ENCODE results near the gene CFAP61. TPM values are rescaled to one million over a fixed set of nuclear protein-coding genes. Genes with fewer than 3 reads are reported as not detected.
"Not testable (repeated sequence)": the region's sequence is repeated elsewhere in the genome, so short reads cannot be mapped to it uniquely, and the experiment has no call there.

CFAP61 gene
- total RNA-seq: not detected

- Mint-ChIP-seq H3K27ac (peak within 1 kb of the TSS; percentile 99), H3K4me3 (peak within 1 kb of the TSS; percentile 99), H3K27me3 (no peaks in the 10 kb centered on the region), H3K4me1 (peaks cover 13% of the 10 kb centered on the region), H3K9me3 (no peaks in the 10 kb centered on the region), H3K36me3 (ENCODE audit: low read depth) (peaks cover 45% of the 10 kb centered on the region)
- ATAC-seq (replicated peaks): peak; percentile 96
Observed at GRCh38 chr20:20052074-20052970, at the start of gene CFAP61, which contains the start of gene CRNKL1. TSS of gene CFAP61 (plus strand) at chr20:20052532. CDS start at chr20:20056654, 4,122 bp downstream. TSS of gene CRNKL1 (minus strand) at chr20:20052466. CDS start at chr20:20052342, 124 bp downstream.

- H3K4me1 Mint-ChIP-seq: peaks cover 13% of the 10 kb centered on the region
- H3K4me3 Mint-ChIP-seq: peak overlapping the region; percentile 76
- no peaks in the 10 kb centered on the region for H3K36me3 Mint-ChIP-seq (ENCODE audit: low read depth)
- peaks cover 52% of the 10 kb centered on the region for H3K27me3 Mint-ChIP-seq
- no peak overlapping the region for H3K27ac Mint-ChIP-seq
- H3K9me3 Mint-ChIP-seq: no peaks in the 10 kb centered on the region
- peak; percentile 83 for ATAC-seq (replicated peaks)
Observed at GRCh38 chr20:20003031-20003954, 49.0 kb upstream of the CFAP61 start.

GRCh38 chr20:20003955-20004322 is 48.4 kb upstream of the CFAP61 start:
- Mint-ChIP-seq H3K4me3 (peak overlapping the region; percentile 76), H3K27me3 (peaks cover 51% of the 10 kb centered on the region), H3K4me1 (peaks cover 13% of the 10 kb centered on the region)
- not testable (repeated sequence) for ATAC-seq (replicated peaks); H3K27ac Mint-ChIP-seq; H3K36me3 Mint-ChIP-seq (ENCODE audit: low read depth); H3K9me3 Mint-ChIP-seq

- H3K9me3 Mint-ChIP-seq: no peaks in the 10 kb centered on the region
- H3K27me3 Mint-ChIP-seq: peaks cover 51% of the 10 kb centered on the region
- H3K4me1 Mint-ChIP-seq: peaks cover 13% of the 10 kb centered on the region
- no peak overlapping the region for H3K27ac Mint-ChIP-seq
- H3K36me3 Mint-ChIP-seq (ENCODE audit: low read depth): no peaks in the 10 kb centered on the region
- no peak for ATAC-seq (replicated peaks)
- H3K4me3 Mint-ChIP-seq: no peak overlapping the region
Observed at GRCh38 chr20:20005342-20005741, 47.0 kb upstream of the CFAP61 start.

DNA sequence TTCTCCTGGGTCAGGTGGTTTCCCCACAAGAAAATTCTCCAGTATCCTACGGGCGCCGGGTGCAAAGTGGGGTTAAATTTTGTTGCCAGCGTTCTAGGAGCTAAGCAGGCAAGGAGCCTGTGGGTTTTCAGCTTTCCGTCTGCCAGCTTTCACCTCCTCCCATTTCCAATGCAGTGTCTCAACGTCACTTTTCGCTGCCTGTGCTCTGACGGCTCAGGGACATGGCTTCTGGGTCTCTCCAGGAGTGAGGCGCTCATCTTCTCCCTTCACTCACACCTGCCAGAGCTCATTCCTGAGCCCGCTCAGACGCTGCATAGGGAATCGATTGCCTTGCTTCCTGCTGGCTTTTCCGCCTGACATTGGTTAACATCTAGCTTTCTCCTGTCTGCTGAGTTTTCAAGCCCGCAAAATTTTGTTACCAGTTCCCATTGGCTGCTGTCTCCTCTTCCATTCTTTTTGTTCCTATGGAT is 42.5 kb upstream of the CFAP61 start:
- H3K4me3 Mint-ChIP-seq: no peak overlapping the region
- H3K9me3 Mint-ChIP-seq: no peaks in the 10 kb centered on the region
- H3K36me3 Mint-ChIP-seq (ENCODE audit: low read depth): no peaks in the 10 kb centered on the region
- no peak for ATAC-seq (replicated peaks)
- H3K4me1 Mint-ChIP-seq: no peaks in the 10 kb centered on the region
- peaks cover 19% of the 10 kb centered on the region for H3K27me3 Mint-ChIP-seq
- no peak overlapping the region for H3K27ac Mint-ChIP-seq

- H3K9me3 Mint-ChIP-seq: no peaks in the 10 kb centered on the region
- no peak overlapping the region for H3K4me3 Mint-ChIP-seq
- no peak overlapping the region for H3K27ac Mint-ChIP-seq
- H3K27me3 Mint-ChIP-seq: peaks cover 14% of the 10 kb centered on the region
- peak; percentile 19 for ATAC-seq (replicated peaks)
- no peaks in the 10 kb centered on the region for H3K36me3 Mint-ChIP-seq (ENCODE audit: low read depth)
- no peaks in the 10 kb centered on the region for H3K4me1 Mint-ChIP-seq
Observed at GRCh38 chr20:20010639-20011500, 41.5 kb upstream of the CFAP61 start.

DNA sequence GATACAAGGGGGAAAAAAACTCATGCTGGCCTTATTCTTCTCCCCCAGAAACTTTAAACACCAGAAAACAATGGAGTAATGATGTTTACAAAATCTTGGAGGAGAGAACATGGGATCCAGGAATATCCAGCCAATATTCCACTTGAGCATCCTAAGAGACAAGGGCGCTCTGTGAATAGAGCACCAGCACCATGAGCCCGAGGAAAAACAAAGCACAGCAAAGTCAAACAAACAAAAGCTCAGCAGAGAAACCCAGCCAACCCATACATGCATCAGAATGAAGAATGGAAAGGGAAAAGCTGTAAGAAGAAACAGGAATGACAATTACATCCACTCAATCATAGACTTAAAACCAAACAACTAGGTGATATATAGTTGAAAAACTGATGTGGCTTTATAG is 39.8 kb upstream of the CFAP61 start:
- H3K27me3 Mint-ChIP-seq: peaks cover 7% of the 10 kb centered on the region
- no peak overlapping the region for H3K27ac Mint-ChIP-seq
- no peak for ATAC-seq (replicated peaks)
- no peak overlapping the region for H3K4me3 Mint-ChIP-seq
- H3K36me3 Mint-ChIP-seq (ENCODE audit: low read depth): no peaks in the 10 kb centered on the region
- H3K9me3 Mint-ChIP-seq: no peaks in the 10 kb centered on the region
- H3K4me1 Mint-ChIP-seq: no peaks in the 10 kb centered on the region

DNA sequence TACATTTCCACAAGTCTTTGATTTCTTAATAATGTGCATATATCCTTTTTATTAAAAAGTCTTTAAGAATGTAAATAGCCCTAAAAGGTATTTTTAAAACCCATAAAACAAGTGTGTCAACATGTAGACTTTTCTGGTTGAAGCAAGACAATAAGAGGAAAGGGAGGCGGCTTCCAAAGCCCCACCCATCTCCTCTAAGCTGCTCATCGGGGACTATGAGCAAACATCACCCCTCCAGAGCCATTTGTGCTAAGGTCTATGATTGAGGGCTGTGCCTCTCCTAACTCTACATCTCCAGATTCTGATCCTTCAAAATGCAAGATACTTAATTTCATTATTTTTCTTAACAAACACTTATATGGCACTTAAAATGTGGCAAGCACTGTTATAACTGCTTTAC is 37.7 kb upstream of the CFAP61 start:
- Mint-ChIP-seq H3K27ac (no peak overlapping the region), H3K4me3 (peak overlapping the region; percentile 19), H3K4me1 (peaks cover 13% of the 10 kb centered on the region), H3K27me3 (peaks cover 4% of the 10 kb centered on the region), H3K36me3 (ENCODE audit: low read depth) (peaks cover 21% of the 10 kb centered on the region), H3K9me3 (no peaks in the 10 kb centered on the region)
- no peak for ATAC-seq (replicated peaks)

DNA sequence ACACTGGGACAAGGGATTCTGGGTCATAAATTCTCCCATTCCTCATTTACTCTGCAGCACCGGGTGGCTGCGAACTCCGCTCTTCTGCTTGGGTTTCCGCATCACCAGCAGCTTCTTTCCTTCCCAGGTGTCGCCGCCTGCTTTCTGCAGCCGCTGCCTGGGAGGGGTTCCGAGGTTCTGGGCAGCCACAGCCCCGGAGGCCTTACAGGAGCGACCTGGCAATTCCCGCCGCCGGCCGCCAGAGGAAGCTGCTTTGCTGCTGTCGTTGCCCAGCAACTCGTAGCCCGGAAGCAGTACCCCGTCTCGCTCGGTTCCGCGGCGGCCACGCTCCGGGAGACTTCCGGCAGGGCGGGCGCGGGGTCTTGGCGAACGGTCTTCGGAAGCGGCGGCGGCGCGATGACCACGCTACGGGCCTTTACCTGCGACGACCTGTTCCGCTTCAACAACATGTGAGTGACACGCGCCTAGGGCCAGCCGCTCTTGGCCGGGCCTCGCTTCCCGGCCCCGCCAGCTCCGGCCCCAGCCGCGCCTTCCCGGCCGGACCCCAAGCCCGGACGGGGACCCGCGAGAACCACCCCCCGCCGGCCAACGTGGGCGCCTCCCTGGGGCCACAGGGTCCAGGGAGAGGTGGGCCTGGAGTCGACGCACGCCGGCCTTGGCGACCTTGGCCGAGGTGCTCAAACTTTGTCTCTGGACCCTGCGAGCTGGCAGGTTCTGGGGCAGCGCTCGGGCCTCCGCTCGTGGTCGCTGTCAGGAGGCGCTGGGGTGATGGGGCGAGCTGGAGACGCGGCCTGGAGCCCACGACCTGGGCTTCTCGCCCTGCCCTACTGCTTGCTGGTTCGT is 35.1 kb upstream of the CFAP61 start, which contains the start of gene NAA20:
NAA20 (plus strand) TSS at position 362 of the 843 bp plus-strand sequence; CDS start at position 397, 35 bp downstream.
- Mint-ChIP-seq H3K4me1 (peaks cover 33% of the 10 kb centered on the region), H3K4me3 (peak within 1 kb of the TSS; percentile 93), H3K36me3 (ENCODE audit: low read depth) (peaks cover 40% of the 10 kb centered on the region), H3K27ac (peak within 1 kb of the TSS; percentile 90), H3K27me3 (no peaks in the 10 kb centered on the region), H3K9me3 (no peaks in the 10 kb centered on the region)
- peak; percentile 100 for ATAC-seq (replicated peaks)

- Mint-ChIP-seq H3K36me3 (ENCODE audit: low read depth) (peaks cover 40% of the 10 kb centered on the region), H3K4me1 (peaks cover 37% of the 10 kb centered on the region), H3K27ac (peak overlapping the region; percentile 90), H3K4me3 (peak overlapping the region; percentile 93), H3K27me3 (no peaks in the 10 kb centered on the region), H3K9me3 (no peaks in the 10 kb centered on the region)
- ATAC-seq (replicated peaks): no peak
Observed at GRCh38 chr20:20017844-20018185, 34.5 kb upstream of the CFAP61 start.

- H3K36me3 Mint-ChIP-seq (ENCODE audit: low read depth): peaks cover 44% of the 10 kb centered on the region
- H3K4me1 Mint-ChIP-seq: peaks cover 38% of the 10 kb centered on the region
- no peaks in the 10 kb centered on the region for H3K27me3 Mint-ChIP-seq
- ATAC-seq (replicated peaks): no peak
- peak overlapping the region; percentile 93 for H3K4me3 Mint-ChIP-seq
- H3K9me3 Mint-ChIP-seq: no peaks in the 10 kb centered on the region
- H3K27ac Mint-ChIP-seq: peak overlapping the region; percentile 90
Observed at GRCh38 chr20:20018366-20018765, 34.0 kb upstream of the CFAP61 start.

DNA sequence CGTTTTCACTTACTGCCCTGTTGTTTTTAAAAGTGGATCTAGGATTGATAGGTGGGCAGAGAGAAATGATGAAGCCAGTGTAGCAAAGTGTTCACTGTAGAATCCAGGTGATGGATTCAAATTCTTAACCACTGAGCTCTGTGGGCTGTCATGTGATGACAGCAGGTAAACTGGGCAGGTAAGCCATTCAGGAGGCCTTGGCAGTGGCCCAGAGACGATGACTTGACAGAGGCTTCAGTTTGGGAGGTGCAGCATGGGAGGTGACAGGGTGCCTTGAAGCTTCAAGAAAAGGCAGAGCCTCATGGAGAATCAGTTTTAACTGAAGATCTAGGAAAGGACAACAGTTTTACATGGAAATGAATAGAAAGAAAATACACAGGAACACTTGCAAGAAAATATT is 33.2 kb upstream of the CFAP61 start:
- Mint-ChIP-seq H3K9me3 (no peaks in the 10 kb centered on the region), H3K4me1 (peaks cover 45% of the 10 kb centered on the region)

GRCh38 chr20:20020908-20021307 is 31.4 kb upstream of the CFAP61 start:
- ATAC-seq (replicated peaks): no peak
- no peaks in the 10 kb centered on the region for H3K9me3 Mint-ChIP-seq
- H3K27ac Mint-ChIP-seq: peak overlapping the region; percentile 91
- H3K36me3 Mint-ChIP-seq (ENCODE audit: low read depth): peaks cover 70% of the 10 kb centered on the region
- H3K4me1 Mint-ChIP-seq: peaks cover 46% of the 10 kb centered on the region
- H3K27me3 Mint-ChIP-seq: no peaks in the 10 kb centered on the region
- peak overlapping the region; percentile 59 for H3K4me3 Mint-ChIP-seq

More for the DNA sequence above, 33.2 kb upstream of the CFAP61 start:
- Mint-ChIP-seq H3K27ac (no peak overlapping the region), H3K4me3 (peak overlapping the region; percentile 93), H3K27me3 (no peaks in the 10 kb centered on the region), H3K36me3 (ENCODE audit: low read depth) (peaks cover 52% of the 10 kb centered on the region)
- no peak for ATAC-seq (replicated peaks)
